Mesenchymal stem cell (in vitro differentiated cells and primary cell): ENCODE results near the gene MYLK.

Experiments
- DNase-seq: peaks from one replicate; pipeline ENCODE4 v3.0.0-alpha.2; 2013
- H2AFZ ChIP-seq: one replicate; pipeline ENCODE4 v1.6.1; 2013; ENCODE audit warnings: low read depth, mild to moderate bottlenecking, control low read depth, inconsistent platforms, low read length, moderate library complexity
- H2AK5ac ChIP-seq: 2 replicates; pipeline ENCODE4 v1.6.1; 2013; ENCODE audit warnings: low read length, moderate library complexity, mild to moderate bottlenecking, inconsistent platforms; ENCODE audit not compliant: severe bottlenecking
- H2BK120ac ChIP-seq: one replicate; pipeline ENCODE4 v1.6.1; 2013; ENCODE audit warnings: low read depth, mild to moderate bottlenecking, inconsistent platforms, low read length, moderate library complexity
- H2BK12ac ChIP-seq, 2 experiments: one replicate each; pipeline ENCODE4 v1.6.1; 2013; ENCODE audit warnings: inconsistent platforms in 2 of 2, low read length in 2 of 2, mild to moderate bottlenecking in 2 of 2, moderate library complexity in 2 of 2, control low read depth in 1 of 2
- H2BK15ac ChIP-seq: one replicate; pipeline ENCODE4 v1.6.1; 2013; ENCODE audit warnings: mild to moderate bottlenecking, low read depth, inconsistent platforms; ENCODE audit not compliant: poor library complexity, severe bottlenecking
- H2BK5ac ChIP-seq: 2 replicates; pipeline ENCODE4 v1.6.1; 2013; ENCODE audit warnings: low read depth, mild to moderate bottlenecking, low read length, control low read depth, inconsistent platforms; ENCODE audit not compliant: poor library complexity, severe bottlenecking
- H3K14ac ChIP-seq, 2 experiments: one replicate each; pipeline ENCODE4 v1.6.1; 2013; ENCODE audit warnings: inconsistent platforms in 2 of 2, low read length in 2 of 2, control low read depth in 1 of 2, mild to moderate bottlenecking in 1 of 2, moderate library complexity in 1 of 2
- H3K18ac ChIP-seq, 2 experiments: one replicate each; pipeline ENCODE4 v1.6.1; 2013; ENCODE audit warnings: inconsistent platforms in 2 of 2, low read length in 2 of 2, control low read depth in 1 of 2, low read depth in 1 of 2, mild to moderate bottlenecking in 1 of 2
- H3K23ac ChIP-seq, 2 experiments: one replicate each; pipeline ENCODE4 v1.6.1; 2013; ENCODE audit warnings: inconsistent platforms in 2 of 2, low read length in 2 of 2, mild to moderate bottlenecking in 2 of 2, moderate library complexity in 2 of 2, control low read depth in 1 of 2
- H3K27ac ChIP-seq: 2 replicates; pipeline ENCODE4 v1.5.1; 2013; ENCODE audit warnings: mild to moderate bottlenecking, moderate library complexity, low read length, control low read depth, inconsistent platforms; ENCODE audit not compliant: poor library complexity, severe bottlenecking
- H3K27me3 ChIP-seq, 2 experiments: 2 replicates each; pipeline versions ENCODE4 v1.6.1 to v1.7.0; 2013; ENCODE audit warnings: low read length in 2 of 2, mild to moderate bottlenecking in 2 of 2, moderate library complexity in 2 of 2, control low read depth in 1 of 2, inconsistent platforms in 1 of 2; ENCODE audit not compliant: control insufficient read depth in 1 of 2, insufficient read depth in 1 of 2
- H3K36me3 ChIP-seq, 2 experiments: 2 replicates each; pipeline versions ENCODE4 v1.6.1 to v1.7.0; 2013; ENCODE audit warnings: low read length in 2 of 2, control low read depth in 1 of 2, inconsistent platforms in 1 of 2, low read depth in 1 of 2, mild to moderate bottlenecking in 1 of 2; ENCODE audit not compliant: insufficient read depth in 2 of 2, control insufficient read depth in 1 of 2
- H3K4ac ChIP-seq, 2 experiments: one replicate each; pipeline ENCODE4 v1.6.1; 2013; ENCODE audit warnings: inconsistent platforms in 2 of 2, low read length in 2 of 2, mild to moderate bottlenecking in 2 of 2, moderate library complexity in 2 of 2, control low read depth in 1 of 2, low read depth in 1 of 2
- H3K4me1 ChIP-seq: 2 replicates; pipeline ENCODE4 v1.6.1; 2013; ENCODE audit warnings: low read depth, low read length, control low read depth; ENCODE audit not compliant: control insufficient read depth, insufficient read depth
- H3K4me2 ChIP-seq: 2 replicates; pipeline ENCODE4 v1.6.1; 2013; ENCODE audit warnings: low read length, mild to moderate bottlenecking, inconsistent platforms; ENCODE audit not compliant: poor library complexity, severe bottlenecking
- H3K4me3 ChIP-seq, 2 experiments: 2 replicates each; pipeline versions ENCODE4 v1.5.1 to v1.7.0; 2013; ENCODE audit warnings: low read length in 2 of 2, mild to moderate bottlenecking in 2 of 2, control low read depth in 1 of 2, low read depth in 1 of 2; ENCODE audit not compliant: insufficient read depth in 1 of 2
- H3K79me1 ChIP-seq: replicated peaks from 2 replicates; pipeline ENCODE4 v1.6.1; 2013; ENCODE audit warnings: mild to moderate bottlenecking, control low read depth, low read length, inconsistent platforms; ENCODE audit not compliant: poor library complexity, severe bottlenecking
- H3K9ac ChIP-seq: 2 replicates; pipeline ENCODE4 v1.7.0; 2013; ENCODE audit warnings: mild to moderate bottlenecking, low read length, moderate library complexity
- H3K9me3 ChIP-seq: 2 replicates; pipeline ENCODE4 v1.7.0; 2013; ENCODE audit warnings: mild to moderate bottlenecking, low read length; ENCODE audit not compliant: control insufficient read depth
- H4K8ac ChIP-seq: one replicate; pipeline ENCODE4 v1.6.1; 2013; ENCODE audit warnings: inconsistent platforms, mild to moderate bottlenecking, low read length, moderate library complexity
- H4K91ac ChIP-seq: one replicate; pipeline ENCODE4 v1.6.1; 2013; ENCODE audit warnings: mild to moderate bottlenecking, low read length, inconsistent platforms
- WGBS: methylation state at CpG from one replicate; pipeline ENCODE4 v1.1.7; 2013; ENCODE audit warnings: mixed read lengths; 5-methylcytosine and 5-hydroxymethylcytosine counted together

MYLK gene

GRCh38 chr3:123878807-123879206 is 5.3 kb downstream of the MYLK start:
- H3K4me1 ChIP-seq = peaks cover 26% of the 10 kb centered on the region
- H4K91ac ChIP-seq = no peak overlapping the region
- DNase-seq = no peak
- no peak overlapping the region for H3K18ac ChIP-seq
- 82% methylated on average over 5 of the region's 7 CpGs for WGBS
- H3K4me3 ChIP-seq = no peak overlapping the region
- H4K8ac ChIP-seq = no peak overlapping the region
- H2AFZ ChIP-seq = no peak overlapping the region
- H3K14ac ChIP-seq = no peak overlapping the region
- H2BK15ac ChIP-seq = no peak overlapping the region
- peaks cover 1% of the 10 kb centered on the region for H3K79me1 ChIP-seq
- H2BK120ac ChIP-seq = no peak overlapping the region
- no peak overlapping the region for H3K23ac ChIP-seq
- no peak overlapping the region for H2BK12ac ChIP-seq
- H3K9me3 ChIP-seq = no peaks in the 10 kb centered on the region
- no peak overlapping the region for H3K27ac ChIP-seq
- H3K4me2 ChIP-seq = no peak overlapping the region
- no peak overlapping the region for H3K9ac ChIP-seq
- H3K4ac ChIP-seq = no peak overlapping the region
- H3K27me3 ChIP-seq = no peaks in the 10 kb centered on the region
- H3K36me3 ChIP-seq = peaks cover 12 to 28% of the 10 kb centered on the region in 2 experiments
- H2BK5ac ChIP-seq = no peak overlapping the region
- H2AK5ac ChIP-seq = no peak overlapping the region

- DNase-seq = no peak
- Histone ChIP-seq H2AFZ (no peak overlapping the region), H3K14ac (no peak overlapping the region), H2BK12ac (no peak overlapping the region), H3K27me3 (no peaks in the 10 kb centered on the region), H3K4me1 (peaks cover 26% of the 10 kb centered on the region), H3K18ac (no peak overlapping the region), H3K23ac (no peak overlapping the region), H3K9ac (no peak overlapping the region), H4K91ac (peak overlapping the region; percentile 2), H3K4me2 (no peak overlapping the region), H2BK15ac (no peak overlapping the region), H3K4ac (no peak overlapping the region), H3K79me1 (peaks cover 1% of the 10 kb centered on the region), H3K9me3 (no peaks in the 10 kb centered on the region), H2BK120ac (no peak overlapping the region), H3K4me3 (no peak overlapping the region), H4K8ac (no peak overlapping the region), H2BK5ac (no peak overlapping the region), H2AK5ac (no peak overlapping the region), H3K36me3 (peaks cover 12 to 28% of the 10 kb centered on the region in 2 experiments), H3K27ac (no peak overlapping the region)
- 94% methylated on average over 4 of the region's 4 CpGs for WGBS
These were observed 6.2 kb downstream of the MYLK start for GRCh38 chr3:123877965-123878364.

GRCh38 chr3:123877466-123877865 is 6.7 kb downstream of the MYLK start:
- H3K4me1 ChIP-seq = peaks cover 25% of the 10 kb centered on the region
- H2BK120ac ChIP-seq = no peak overlapping the region
- H3K4ac ChIP-seq = no peak overlapping the region
- H3K23ac ChIP-seq = no peak overlapping the region
- H3K14ac ChIP-seq = no peak overlapping the region
- H3K36me3 ChIP-seq = peaks cover 12 to 28% of the 10 kb centered on the region in 2 experiments
- H2BK12ac ChIP-seq = no peak overlapping the region
- DNase-seq = no peak
- H4K8ac ChIP-seq = no peak overlapping the region
- 100% methylated on average over 2 of the region's 4 CpGs for WGBS
- no peak overlapping the region for H4K91ac ChIP-seq
- no peak overlapping the region for H3K4me2 ChIP-seq
- H3K18ac ChIP-seq = no peak overlapping the region
- no peak overlapping the region for H3K9ac ChIP-seq
- no peak overlapping the region for H2BK15ac ChIP-seq
- H3K9me3 ChIP-seq = no peaks in the 10 kb centered on the region
- no peak overlapping the region for H3K4me3 ChIP-seq
- H2AFZ ChIP-seq = no peak overlapping the region
- H2BK5ac ChIP-seq = no peak overlapping the region
- no peak overlapping the region for H2AK5ac ChIP-seq
- H3K79me1 ChIP-seq = peaks cover 1% of the 10 kb centered on the region
- no peaks in the 10 kb centered on the region for H3K27me3 ChIP-seq
- no peak overlapping the region for H3K27ac ChIP-seq

GRCh38 chr3:123876858-123877257 is 7.3 kb downstream of the MYLK start:
- Histone ChIP-seq H2AK5ac (no peak overlapping the region), H4K8ac (no peak overlapping the region)

More at GRCh38 chr3:123876858-123877257, 7.3 kb downstream of the MYLK start:
- Histone ChIP-seq H3K36me3 (peaks cover 12 to 28% of the 10 kb centered on the region in 2 experiments), H3K9me3 (no peaks in the 10 kb centered on the region), H2AFZ (no peak overlapping the region), H3K14ac (no peak overlapping the region), H3K4me3 (no peak overlapping the region), H2BK5ac (no peak overlapping the region), H4K91ac (no peak overlapping the region), H3K18ac (no peak overlapping the region), H3K4ac (no peak overlapping the region), H3K4me1 (peaks cover 21% of the 10 kb centered on the region), H3K27me3 (no peaks in the 10 kb centered on the region), H3K23ac (no peak overlapping the region), H2BK15ac (no peak overlapping the region), H3K79me1 (peaks cover 1% of the 10 kb centered on the region), H3K9ac (no peak overlapping the region), H3K27ac (no peak overlapping the region), H2BK120ac (no peak overlapping the region), H3K4me2 (no peak overlapping the region), H2BK12ac (no peak overlapping the region)
- DNase-seq = no peak
